ENCODE measurements around the gene NONO. TPM values are rescaled to one million over a fixed set of nuclear protein-coding genes. Genes with fewer than 3 reads are reported as not detected.
"Not testable (repeated sequence)": the region's sequence is repeated elsewhere in the genome, so short reads cannot be mapped to it uniquely, and the experiment has no call there.

The NONO gene
- polyA plus RNA-seq, 2 of the 4 experiments (the other 2 are of a cell fraction): 362 to 405 TPM

GRCh38 chrX:71326394-71326793, 43.0 kb downstream of the NONO start:
- H3K4me3 ChIP-seq: no peak overlapping the region
- no peak for FAIRE-seq
- no peak for TF ChIP-seq GATA3 (IDR thresholded peaks at IDR 0.05; ENCODE audit: borderline replicate concordance)
- no peak for TF ChIP-seq EHF (CRISPR knock-in tag; IDR thresholded peaks at IDR 0.05)
- TF ChIP-seq RARB (CRISPR knock-in tag; IDR thresholded peaks at IDR 0.05): no peak
- no peak for TF ChIP-seq ZNF302 (CRISPR knock-in tag; IDR thresholded peaks at IDR 0.05)
- no peak for TF ChIP-seq RCOR1 (IDR thresholded peaks at IDR 0.05; ENCODE audit: low read depth, low read length)
- no peak for TF ChIP-seq RFX5 (IDR thresholded peaks at IDR 0.05)
- no peak for TF ChIP-seq HOXB13 (CRISPR knock-in tag; IDR thresholded peaks at IDR 0.05; ENCODE audit: low read depth)
- TF ChIP-seq PBX3 (IDR thresholded peaks at IDR 0.05): no peak
- TF ChIP-seq CTCF (IDR thresholded peaks at IDR 0.05): no peak
- no peak for TF ChIP-seq BHLHE40 (IDR thresholded peaks at IDR 0.05; ENCODE audit: low read depth, low read length)
- no peak for TF ChIP-seq FOXS1 (CRISPR knock-in tag; IDR thresholded peaks at IDR 0.05)
- TF ChIP-seq RNF2 (IDR thresholded peaks at IDR 0.05; ENCODE audit: borderline replicate concordance, low read depth): no peak
- TF ChIP-seq MAX (IDR thresholded peaks at IDR 0.05): no peak
- CTCF ChIA-PET: no interaction called here
- no peak overlapping the region for H3K4me2 ChIP-seq
- peaks cover 9% of the 10 kb centered on the region; the same call in 2 of the 3 replicates for H3K9me3 ChIP-seq
- H3K27ac ChIP-seq: no peak overlapping the region
- no peak for DNase-seq (ENCODE audit: low read depth in 1 of 2, low spot score in 1 of 2)
- H3K4me1 ChIP-seq: no peaks in the 10 kb centered on the region
- POLR2A ChIA-PET: no interaction called here
- ATAC-seq: no peak
- WGBS (ENCODE audit: missing lambda C conversion rate): 94% methylated on average over 3 of the region's 3 CpGs

GRCh38 chrX:71349151-71349665, 65.8 kb downstream of the NONO start:
- H3K27ac ChIP-seq; H3K9me3 ChIP-seq; ATAC-seq; POLR2A ChIA-PET; H3K4me1 ChIP-seq; H3K4me2 ChIP-seq; H3K4me3 ChIP-seq; DNase-seq (ENCODE audit: low read depth in 1 of 2, low spot score in 1 of 2); FAIRE-seq: not testable (repeated sequence)
- CTCF ChIA-PET: interaction anchor here (1.0 kb wide), 1 partner anchor 8 kb away, joined by 4 read pairs; no protein-coding TSS in a partner anchor
- TF ChIP-seq ZC3H11A (IDR thresholded peaks at IDR 0.05): peak; percentile 87
- 36% methylated on average over 2 of the region's 5 CpGs for WGBS (ENCODE audit: missing lambda C conversion rate)

GRCh38 chrX:71349867-71350266, 66.4 kb downstream of the NONO start:
- H3K27ac ChIP-seq; POLR2A ChIA-PET; H3K4me2 ChIP-seq; H3K4me1 ChIP-seq; H3K4me3 ChIP-seq; DNase-seq (ENCODE audit: low read depth in 1 of 2, low spot score in 1 of 2); H3K9me3 ChIP-seq; CTCF ChIA-PET; FAIRE-seq: not testable (repeated sequence)
- 50% methylated on average over 3 of the region's 6 CpGs for WGBS (ENCODE audit: missing lambda C conversion rate)
- peak in 1 of 2 experiments; percentile 72; a peak in 3 of 6 replicates for ATAC-seq

Other genes starting within 250 kb of the NONO start
- 82.4 and 84.4 TPM in 2 replicates for gene SNX12, start 215.3 kb upstream of the NONO start, polyA plus RNA-seq (2011; rRNA removed)
- gene SNX12, start 215.3 kb upstream of the NONO start, polyA plus RNA-seq (2017; fragmentation: RNase III; extraction: RNeasy Plus Mini Kit Qiagen cat#74134 plus additional on column Dnase treatment): 71.6 to 78.5 TPM (median 78.4 TPM) in 3 replicates
- gene FOXO4, start 187.8 kb upstream of the NONO start, polyA plus RNA-seq (2011; rRNA removed): 1.0 and 1.6 TPM in 2 replicates
- gene FOXO4, start 187.8 kb upstream of the NONO start, polyA plus RNA-seq (2017; fragmentation: RNase III; extraction: RNeasy Plus Mini Kit Qiagen cat#74134 plus additional on column Dnase treatment): 1.3 to 2.6 TPM (median 2.3 TPM) in 3 replicates
- gene CXorf65, start 176.9 kb upstream of the NONO start, polyA plus RNA-seq (2011; rRNA removed): not detected in 2 replicates
- gene CXorf65, start 176.9 kb upstream of the NONO start, polyA plus RNA-seq (2017; fragmentation: RNase III; extraction: RNeasy Plus Mini Kit Qiagen cat#74134 plus additional on column Dnase treatment): not detected in 3 replicates
- 0.09 and 0.23 TPM in 2 replicates for gene IL2RG, start 172.1 kb upstream of the NONO start, polyA plus RNA-seq (2011; rRNA removed)
- gene IL2RG, start 172.1 kb upstream of the NONO start, polyA plus RNA-seq (2017; fragmentation: RNase III; extraction: RNeasy Plus Mini Kit Qiagen cat#74134 plus additional on column Dnase treatment): 0.12 to 0.22 TPM (median 0.12 TPM) in 3 replicates
- 12.6 and 35.0 TPM in 2 replicates for gene MED12, start 165.0 kb upstream of the NONO start, polyA plus RNA-seq (2011; rRNA removed)
- 13.5 to 15.4 TPM (median 14.4 TPM) in 3 replicates for gene MED12, start 165.0 kb upstream of the NONO start, polyA plus RNA-seq (2017; fragmentation: RNase III; extraction: RNeasy Plus Mini Kit Qiagen cat#74134 plus additional on column Dnase treatment)
- gene NLGN3, start 138.8 kb upstream of the NONO start, polyA plus RNA-seq (2011; rRNA removed): 1.00 and 1.7 TPM in 2 replicates
- 0.60 to 0.84 TPM (median 0.82 TPM) in 3 replicates for gene NLGN3, start 138.8 kb upstream of the NONO start, polyA plus RNA-seq (2017; fragmentation: RNase III; extraction: RNeasy Plus Mini Kit Qiagen cat#74134 plus additional on column Dnase treatment)
- 0.39 and 0.67 TPM in 2 replicates for gene GJB1, start 60.4 kb upstream of the NONO start, polyA plus RNA-seq (2011; rRNA removed)
- gene GJB1, start 60.4 kb upstream of the NONO start, polyA plus RNA-seq (2017; fragmentation: RNase III; extraction: RNeasy Plus Mini Kit Qiagen cat#74134 plus additional on column Dnase treatment): 0.10 to 0.15 TPM (median 0.13 TPM) in 3 replicates
- 18.8 and 23.2 TPM in 2 replicates for gene ZMYM3, start 29.5 kb upstream of the NONO start, polyA plus RNA-seq (2011; rRNA removed)
- 16.5 to 22.0 TPM (median 19.1 TPM) in 3 replicates for gene ZMYM3, start 29.5 kb upstream of the NONO start, polyA plus RNA-seq (2017; fragmentation: RNase III; extraction: RNeasy Plus Mini Kit Qiagen cat#74134 plus additional on column Dnase treatment)
- 3.1 and 3.6 TPM in 2 replicates for gene ITGB1BP2, start 18.1 kb downstream of the NONO start, polyA plus RNA-seq (2011; rRNA removed)
- 1.4 to 2.4 TPM (median 2.0 TPM) in 3 replicates for gene ITGB1BP2, start 18.1 kb downstream of the NONO start, polyA plus RNA-seq (2017; fragmentation: RNase III; extraction: RNeasy Plus Mini Kit Qiagen cat#74134 plus additional on column Dnase treatment)
- 29.7 and 31.3 TPM in 2 replicates for gene TAF1, start 82.7 kb downstream of the NONO start, polyA plus RNA-seq (2011; rRNA removed)
- 20.9 to 21.2 TPM (median 21.1 TPM) in 3 replicates for gene TAF1, start 82.7 kb downstream of the NONO start, polyA plus RNA-seq (2017; fragmentation: RNase III; extraction: RNeasy Plus Mini Kit Qiagen cat#74134 plus additional on column Dnase treatment)
- gene OGT, start 249.5 kb downstream of the NONO start, polyA plus RNA-seq (2011; rRNA removed): 290 and 300 TPM in 2 replicates
- gene OGT, start 249.5 kb downstream of the NONO start, polyA plus RNA-seq (2017; fragmentation: RNase III; extraction: RNeasy Plus Mini Kit Qiagen cat#74134 plus additional on column Dnase treatment): 42.7 to 47.8 TPM (median 47.3 TPM) in 3 replicates